GM12875 (cell line): Measurements from ENCODE around the gene BCDIN3D.

Experiments used
- H3K4me3 ChIP-seq: one replicate; pipeline ENCODE4 v1.5.1; 2011; ENCODE audit warnings: low read depth, low read length, control low read depth
- TF ChIP-seq, protein P1 (sequence below): IDR thresholded peaks from 2 replicates; pipeline ENCODE4 v1.5.1; 2011; ENCODE audit warnings: low read depth, mild to moderate bottlenecking, control low read depth, inconsistent platforms, low read length, moderate library complexity, borderline replicate concordance; ENCODE audit not compliant: insufficient read depth

BCDIN3D gene

DNA sequence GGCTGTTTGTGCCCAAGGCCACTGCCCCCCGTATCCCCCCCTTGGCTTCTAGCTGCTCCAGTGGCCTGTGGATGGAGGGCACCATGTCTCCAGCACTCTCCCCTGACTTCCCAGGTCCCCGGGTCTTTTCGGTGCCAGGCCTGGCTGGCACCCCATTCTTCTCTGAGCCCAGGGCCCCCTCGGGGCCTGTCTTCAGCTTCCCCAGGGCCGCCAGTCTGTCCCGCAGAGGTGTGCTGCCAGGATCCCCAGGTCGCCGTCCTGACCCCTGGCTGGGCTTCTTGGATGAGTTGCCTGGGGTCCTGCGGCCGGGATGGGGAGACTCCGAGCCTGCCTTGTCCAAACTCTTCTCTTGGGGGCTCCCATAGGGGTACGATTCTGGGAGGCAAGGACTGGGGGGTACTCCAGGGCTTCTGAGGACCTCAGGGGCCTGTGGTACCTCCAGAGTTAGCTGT is 47.2 kb downstream of the BCDIN3D start:
- H3K4me3 ChIP-seq = no peak overlapping the region
- TF ChIP-seq, protein P1, sequence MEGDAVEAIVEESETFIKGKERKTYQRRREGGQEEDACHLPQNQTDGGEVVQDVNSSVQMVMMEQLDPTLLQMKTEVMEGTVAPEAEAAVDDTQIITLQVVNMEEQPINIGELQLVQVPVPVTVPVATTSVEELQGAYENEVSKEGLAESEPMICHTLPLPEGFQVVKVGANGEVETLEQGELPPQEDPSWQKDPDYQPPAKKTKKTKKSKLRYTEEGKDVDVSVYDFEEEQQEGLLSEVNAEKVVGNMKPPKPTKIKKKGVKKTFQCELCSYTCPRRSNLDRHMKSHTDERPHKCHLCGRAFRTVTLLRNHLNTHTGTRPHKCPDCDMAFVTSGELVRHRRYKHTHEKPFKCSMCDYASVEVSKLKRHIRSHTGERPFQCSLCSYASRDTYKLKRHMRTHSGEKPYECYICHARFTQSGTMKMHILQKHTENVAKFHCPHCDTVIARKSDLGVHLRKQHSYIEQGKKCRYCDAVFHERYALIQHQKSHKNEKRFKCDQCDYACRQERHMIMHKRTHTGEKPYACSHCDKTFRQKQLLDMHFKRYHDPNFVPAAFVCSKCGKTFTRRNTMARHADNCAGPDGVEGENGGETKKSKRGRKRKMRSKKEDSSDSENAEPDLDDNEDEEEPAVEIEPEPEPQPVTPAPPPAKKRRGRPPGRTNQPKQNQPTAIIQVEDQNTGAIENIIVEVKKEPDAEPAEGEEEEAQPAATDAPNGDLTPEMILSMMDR = no peak

DNA sequence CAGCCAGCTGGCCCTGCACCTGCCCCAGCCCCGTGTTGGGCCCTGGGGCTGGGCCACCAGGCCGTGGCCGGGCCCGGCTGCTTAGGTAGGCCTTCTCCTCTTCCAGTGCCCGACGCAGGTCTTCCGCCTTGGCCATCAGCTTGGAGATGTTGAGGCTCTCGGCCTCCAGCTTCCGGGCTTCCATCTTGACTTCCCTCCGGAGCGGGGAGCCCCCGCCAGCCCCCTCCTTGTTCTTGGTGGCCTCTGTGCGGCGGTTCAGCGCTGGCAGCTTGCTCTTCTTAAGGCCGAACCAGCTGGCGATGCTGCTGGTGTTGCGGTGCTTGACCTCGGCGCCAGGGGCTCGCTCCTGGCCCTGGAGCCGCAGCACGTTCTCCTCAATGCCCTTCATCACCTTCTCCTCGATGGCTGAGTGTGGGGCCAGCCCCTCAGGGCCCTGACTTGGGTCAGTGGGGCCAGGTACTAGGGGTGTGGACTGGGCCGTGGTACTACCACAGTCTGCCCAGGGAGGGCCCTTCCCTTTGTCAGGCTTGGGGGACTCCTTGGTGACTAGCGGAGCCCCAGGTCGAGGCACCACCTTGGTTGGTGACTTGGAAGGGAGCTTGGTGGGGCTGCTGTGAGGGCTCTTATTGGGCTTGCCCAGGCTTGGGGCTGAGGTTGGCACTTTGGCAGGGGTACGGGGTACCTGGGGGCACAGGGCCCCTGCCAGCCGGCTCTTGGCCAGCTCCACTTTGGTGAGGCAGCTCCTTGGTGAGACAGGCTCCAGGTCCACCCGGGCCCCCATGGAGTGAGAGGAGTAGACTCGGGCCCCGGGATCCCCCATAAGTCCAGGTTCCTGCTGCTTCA is 47.9 kb downstream of the BCDIN3D start:
- TF ChIP-seq, protein P1 = no peak
- no peak overlapping the region for H3K4me3 ChIP-seq

GRCh38 chr12:49794021-49794420 is 48.9 kb downstream of the BCDIN3D start:
- TF ChIP-seq, protein P1 = no peak
- H3K4me3 ChIP-seq = no peak overlapping the region

- H3K4me3 ChIP-seq = no peak overlapping the region
- TF ChIP-seq, protein P1 = no peak
Measured at GRCh38 chr12:49793620-49794019, 49.3 kb downstream of the BCDIN3D start.

DNA sequence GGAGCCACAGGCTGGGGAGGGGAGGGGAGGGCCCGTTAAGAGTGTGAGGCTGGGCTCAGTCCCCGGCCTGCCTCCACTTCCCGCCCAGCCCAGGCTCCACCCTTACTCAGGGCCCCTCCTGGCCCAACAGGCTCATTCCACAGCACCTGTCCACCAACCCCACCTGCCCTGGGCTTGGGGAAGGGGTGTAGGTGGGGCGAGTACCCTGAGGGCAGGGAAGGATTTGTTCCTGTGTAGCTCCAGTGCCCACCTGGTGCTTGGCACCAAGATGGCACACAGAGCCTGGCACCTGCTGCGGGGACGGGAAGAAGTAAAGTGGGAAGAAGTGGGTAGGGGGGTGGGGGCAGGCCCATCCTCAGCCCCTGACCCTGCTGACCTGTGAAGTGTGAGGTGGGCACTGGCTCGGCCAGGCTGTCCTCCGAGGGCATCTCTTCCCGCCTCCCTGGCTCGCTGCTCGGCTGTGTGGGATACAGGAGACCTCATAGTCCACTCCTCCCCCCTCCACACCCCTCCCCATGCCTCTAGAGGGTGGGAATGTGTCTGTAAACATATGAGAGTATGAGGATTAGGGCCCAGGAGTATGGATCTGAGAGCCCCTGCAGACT is 49.8 kb downstream of the BCDIN3D start:
- TF ChIP-seq, protein P1 = no peak
- no peak overlapping the region for H3K4me3 ChIP-seq

GRCh38 chr12:49792181-49792970 is 50.5 kb downstream of the BCDIN3D start:
- H3K4me3 ChIP-seq = no peak overlapping the region
- TF ChIP-seq, protein P1 = no peak

DNA sequence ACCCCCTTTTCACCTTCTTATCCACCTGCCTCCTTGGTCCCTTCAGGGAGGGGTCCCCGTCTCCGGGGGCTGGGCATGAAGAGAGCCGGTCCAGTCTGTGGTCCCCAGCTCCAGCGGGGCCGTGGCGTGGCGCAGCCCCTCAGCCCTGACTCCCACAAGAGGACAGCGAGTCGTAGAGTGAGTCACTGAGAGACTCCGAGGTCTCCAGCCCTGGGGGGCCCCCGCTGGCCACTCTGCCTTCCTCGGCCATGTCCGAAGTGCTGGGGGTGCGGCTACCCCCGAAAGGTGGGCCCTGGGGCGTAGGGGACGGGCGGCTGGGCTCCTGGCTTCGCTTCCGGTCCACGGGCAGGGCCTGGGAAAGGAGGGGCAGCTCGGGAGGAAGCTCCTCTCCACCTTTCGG is 51.2 kb downstream of the BCDIN3D start:
- H3K4me3 ChIP-seq = no peak overlapping the region
- TF ChIP-seq, protein P1 = no peak
